Mucosa of descending colon (tissue), 3 donors: ENCODE data around the gene VASH2. TPM values are rescaled to one million over a fixed set of nuclear protein-coding genes. Genes with fewer than 3 reads are reported as not detected.

Experiments
- ATAC-seq: fragments of 200-7000 bp; cut with Tn5 transposase; one replicate; pipeline ENCODE4 v1.9.1; 2020; ENCODE audit warnings: mild to moderate bottlenecking, moderate library complexity
- DNase-seq, 3 donors: peaks; one replicate each; pipeline ENCODE4 v3.0.0-alpha.2; 2020
- H3K36me3 ChIP-seq: fragments of 200-600 bp; one replicate; pipeline ENCODE4 v1.8.0; 2021; ENCODE audit warnings: low read depth, mild to moderate bottlenecking
- H3K4me1 ChIP-seq: fragments of 200-600 bp; one replicate; pipeline ENCODE4 v1.8.0; 2021; ENCODE audit warnings: low read depth, mild to moderate bottlenecking
- H3K4me3 ChIP-seq: fragments of 200-600 bp; one replicate; pipeline ENCODE4 v1.8.0; 2021; ENCODE audit warnings: mild to moderate bottlenecking
- H3K9me3 ChIP-seq: fragments of 200-600 bp; one replicate; pipeline ENCODE4 v1.8.0; 2021; ENCODE audit warnings: mild to moderate bottlenecking
- intact Hi-C, 2 donors: fragments of 100-400 bp; cut with DNase I in 1 of 2; cut with micrococcal nuclease in 1 of 2; formaldehyde crosslinking; loops; one replicate each; pipeline versions ENCODE4 v1.11.0 to v1.11.1; 2022; cut with DNase I, micrococcal nuclease
- total RNA-seq, 3 donors: library from RNA; stranded (reverse); fragmentation: NEBNext Ultra II Directional in 2 of 3; extraction: Animal tissue kit (Norgen Biotek cat#: 25700) in 2 of 3; gene quantifications; one replicate each; pipeline versions ENCODE4 v1.2.1 to v1.2.4, GENCODE V29; 2021 to 2023
- TF ChIP-seq, protein P1 (sequence below): fragments of 200-600 bp; IDR thresholded peaks from one replicate; pipeline ENCODE4 v1.8.0; 2022; ENCODE audit warnings: antibody characterized with exemption, mild to moderate bottlenecking
- donor health status: DM: no; HTN: no; CAD: no; lungs with moderate emphysema.
- donor health status: DM: no; HTN: no; CAD: no.
- donor health status: DM: no; HTN: yes; CAD: no.

The VASH2 gene
- total RNA-seq, 3 donors from 2014 or later = 0.25 to 0.78 (median 0.41) TPM

GRCh38 chr1:212937034-212937433, 13.3 kb upstream of the VASH2 start:
- intact Hi-C loops = no loop called here
- Histone ChIP-seq H3K9me3 (peaks cover 3% of the 10 kb centered on the region), H3K4me3 (no peak overlapping the region), H3K4me1 (no peaks in the 10 kb centered on the region), H3K36me3 (no peaks in the 10 kb centered on the region)
- DNase-seq = no peak
- TF ChIP-seq, protein P1, sequence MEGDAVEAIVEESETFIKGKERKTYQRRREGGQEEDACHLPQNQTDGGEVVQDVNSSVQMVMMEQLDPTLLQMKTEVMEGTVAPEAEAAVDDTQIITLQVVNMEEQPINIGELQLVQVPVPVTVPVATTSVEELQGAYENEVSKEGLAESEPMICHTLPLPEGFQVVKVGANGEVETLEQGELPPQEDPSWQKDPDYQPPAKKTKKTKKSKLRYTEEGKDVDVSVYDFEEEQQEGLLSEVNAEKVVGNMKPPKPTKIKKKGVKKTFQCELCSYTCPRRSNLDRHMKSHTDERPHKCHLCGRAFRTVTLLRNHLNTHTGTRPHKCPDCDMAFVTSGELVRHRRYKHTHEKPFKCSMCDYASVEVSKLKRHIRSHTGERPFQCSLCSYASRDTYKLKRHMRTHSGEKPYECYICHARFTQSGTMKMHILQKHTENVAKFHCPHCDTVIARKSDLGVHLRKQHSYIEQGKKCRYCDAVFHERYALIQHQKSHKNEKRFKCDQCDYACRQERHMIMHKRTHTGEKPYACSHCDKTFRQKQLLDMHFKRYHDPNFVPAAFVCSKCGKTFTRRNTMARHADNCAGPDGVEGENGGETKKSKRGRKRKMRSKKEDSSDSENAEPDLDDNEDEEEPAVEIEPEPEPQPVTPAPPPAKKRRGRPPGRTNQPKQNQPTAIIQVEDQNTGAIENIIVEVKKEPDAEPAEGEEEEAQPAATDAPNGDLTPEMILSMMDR = no peak
- no peak for ATAC-seq

- intact Hi-C loops = no loop called here
Measured at GRCh38 chr1:212938846-212939245, 11.5 kb upstream of the VASH2 start.

GRCh38 chr1:212941452-212941851, 8.9 kb upstream of the VASH2 start:
- Histone ChIP-seq H3K4me1 (no peaks in the 10 kb centered on the region), H3K4me3 (no peak overlapping the region), H3K9me3 (peaks cover 3% of the 10 kb centered on the region), H3K36me3 (no peaks in the 10 kb centered on the region)
- DNase-seq = no peak
- TF ChIP-seq, protein P1 = no peak
- ATAC-seq = no peak
- intact Hi-C loops = no loop called here

More at GRCh38 chr1:212938846-212939245, 11.5 kb upstream of the VASH2 start:
- DNase-seq (no peak), ATAC-seq (no peak)
- Histone ChIP-seq H3K9me3 (peaks cover 3% of the 10 kb centered on the region), H3K4me1 (no peaks in the 10 kb centered on the region), H3K36me3 (no peaks in the 10 kb centered on the region), H3K4me3 (no peak overlapping the region)
- TF ChIP-seq, protein P1 = no peak

DNA sequence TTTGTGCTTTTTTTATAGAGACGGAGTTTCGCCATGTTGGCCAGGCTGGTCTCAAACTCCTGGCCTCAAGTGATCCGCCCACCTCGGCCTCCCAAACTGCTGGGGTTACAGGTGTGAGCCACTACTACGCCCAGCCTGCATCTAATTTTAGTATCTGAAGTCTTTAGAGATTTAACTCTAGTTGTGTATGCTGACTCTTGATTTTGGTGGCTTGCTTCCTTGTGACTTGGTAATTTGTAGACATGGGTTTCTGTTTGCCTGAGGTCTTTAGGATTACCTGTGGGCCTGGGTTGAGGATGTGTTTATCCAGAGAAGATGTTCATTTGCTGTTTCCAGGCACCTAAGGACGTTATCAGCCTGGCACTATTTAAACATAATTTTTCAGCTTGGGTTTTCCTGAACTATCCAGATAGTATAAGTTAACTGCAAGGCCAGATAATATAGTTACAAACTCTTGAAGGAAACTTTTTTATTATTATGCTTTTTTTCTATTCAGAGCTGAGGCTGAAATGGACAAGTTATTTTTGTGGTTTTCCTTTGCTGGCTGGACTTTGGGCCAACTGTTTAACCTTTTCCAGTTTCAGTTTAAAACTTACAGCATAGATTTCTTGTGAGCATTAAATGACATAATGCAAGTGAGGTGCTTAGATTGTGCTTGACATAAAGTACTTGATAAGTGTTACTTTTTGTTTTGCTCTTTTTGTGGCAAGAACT, 7.5 kb upstream of the VASH2 start:
- Histone ChIP-seq H3K9me3 (peaks cover 3% of the 10 kb centered on the region), H3K4me1 (no peaks in the 10 kb centered on the region), H3K4me3 (no peak overlapping the region), H3K36me3 (no peaks in the 10 kb centered on the region)
- DNase-seq (no peak), ATAC-seq (no peak)
- intact Hi-C loops = no loop called here
- TF ChIP-seq, protein P1 = no peak

DNA sequence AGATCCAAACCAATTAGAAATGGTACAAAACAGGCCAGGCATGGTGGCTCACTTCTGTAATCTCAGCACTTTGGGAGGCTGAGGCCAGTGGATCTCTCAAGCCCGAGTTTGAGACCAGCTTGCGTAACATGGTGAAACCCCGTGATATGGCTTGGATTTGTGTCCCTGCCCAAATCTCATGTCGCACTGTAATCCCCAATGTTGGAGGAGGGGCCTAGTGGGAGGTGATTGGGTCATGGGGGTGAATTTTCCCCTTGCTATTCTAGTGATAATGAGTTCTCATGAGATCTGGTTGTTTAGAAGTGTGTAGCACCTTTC, 7.0 kb upstream of the VASH2 start:
- DNase-seq (no peak), ATAC-seq (no peak)
- Histone ChIP-seq H3K4me3 (no peak overlapping the region), H3K9me3 (peaks cover 3% of the 10 kb centered on the region), H3K4me1 (no peaks in the 10 kb centered on the region), H3K36me3 (no peaks in the 10 kb centered on the region)
- intact Hi-C loops = no loop called here
- TF ChIP-seq, protein P1 = no peak
